ENCODE results near the gene MAP4.

- no peak for TF ChIP-seq GATA2 (IDR thresholded peaks at IDR 0.05; ENCODE audit: low read depth, low read length)
- TF ChIP-seq GATA3 (IDR thresholded peaks at IDR 0.05; ENCODE audit: low read depth, low read length): no peak
Measured at GRCh38 chr3:47841786-47842349, 174.3 kb downstream of the MAP4 start.
